ENCODE results near the gene OR51T1.
"Not testable (repeated sequence)": the region's sequence is repeated elsewhere in the genome, so short reads cannot be mapped to it uniquely, and the experiment has no call there.

Gene OR51T1

GRCh38 chr11:4881860-4882500, at the start of gene OR51T1:
Gene OR51T1, plus strand, starts transcription at chr11:4881900. Its CDS starts 0 bp downstream, at chr11:4881900.
- TF ChIP-seq, protein P1, sequence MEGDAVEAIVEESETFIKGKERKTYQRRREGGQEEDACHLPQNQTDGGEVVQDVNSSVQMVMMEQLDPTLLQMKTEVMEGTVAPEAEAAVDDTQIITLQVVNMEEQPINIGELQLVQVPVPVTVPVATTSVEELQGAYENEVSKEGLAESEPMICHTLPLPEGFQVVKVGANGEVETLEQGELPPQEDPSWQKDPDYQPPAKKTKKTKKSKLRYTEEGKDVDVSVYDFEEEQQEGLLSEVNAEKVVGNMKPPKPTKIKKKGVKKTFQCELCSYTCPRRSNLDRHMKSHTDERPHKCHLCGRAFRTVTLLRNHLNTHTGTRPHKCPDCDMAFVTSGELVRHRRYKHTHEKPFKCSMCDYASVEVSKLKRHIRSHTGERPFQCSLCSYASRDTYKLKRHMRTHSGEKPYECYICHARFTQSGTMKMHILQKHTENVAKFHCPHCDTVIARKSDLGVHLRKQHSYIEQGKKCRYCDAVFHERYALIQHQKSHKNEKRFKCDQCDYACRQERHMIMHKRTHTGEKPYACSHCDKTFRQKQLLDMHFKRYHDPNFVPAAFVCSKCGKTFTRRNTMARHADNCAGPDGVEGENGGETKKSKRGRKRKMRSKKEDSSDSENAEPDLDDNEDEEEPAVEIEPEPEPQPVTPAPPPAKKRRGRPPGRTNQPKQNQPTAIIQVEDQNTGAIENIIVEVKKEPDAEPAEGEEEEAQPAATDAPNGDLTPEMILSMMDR (IDR thresholded peaks at IDR 0.05; ENCODE audit: insufficient read depth, low read depth, low read length, missing control alignments), result no peak
- no peak for DNase-seq (ENCODE audit: low read depth)
- H3K4me3 ChIP-seq (ENCODE audit: low read depth, low read length), result no peak within 1 kb of the TSS

- H3K4me3 ChIP-seq (ENCODE audit: low read depth, low read length), result no peak overlapping the region
- no peak for DNase-seq (ENCODE audit: low read depth)
- TF ChIP-seq, protein P1 (IDR thresholded peaks at IDR 0.05; ENCODE audit: insufficient read depth, low read depth, low read length, missing control alignments), result no peak
Measured at GRCh38 chr11:4839851-4840549, 41.7 kb upstream of the OR51T1 start.

DNA sequence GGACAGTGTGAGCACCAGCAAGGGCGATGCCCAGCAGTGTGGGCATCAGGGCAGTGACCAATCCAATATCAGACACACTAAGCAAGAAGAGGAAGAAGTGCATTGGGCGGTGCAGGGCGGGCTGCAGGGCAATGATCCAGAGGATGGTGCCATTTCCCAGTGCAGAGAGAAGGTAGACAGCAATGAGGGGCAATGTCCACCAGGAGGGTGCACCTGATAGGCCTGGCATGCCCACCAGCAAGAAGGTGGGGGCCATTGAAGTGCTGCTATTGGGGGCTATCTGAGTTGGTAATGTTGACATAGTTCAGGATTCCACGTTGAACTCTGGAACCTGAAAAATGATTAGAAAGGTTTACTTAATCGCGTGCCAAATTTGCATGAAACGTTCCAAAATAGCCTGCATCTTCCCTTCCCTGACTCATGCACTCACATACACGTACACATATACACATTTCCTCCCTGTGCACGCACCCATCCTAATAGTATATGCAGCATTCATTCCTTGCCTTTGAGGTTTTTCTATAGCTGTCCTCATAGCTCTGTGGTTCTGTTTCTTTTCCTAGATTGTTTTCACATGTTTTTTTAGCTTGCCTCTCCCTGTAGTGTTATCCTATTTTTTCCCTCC, 32.7 kb upstream of the OR51T1 start, which contains the start of gene OR51S1:
Gene OR51S1 (minus strand): TSS at position 301 of the 625 bp plus-strand sequence. CDS start 0 bp downstream, at position 301.
- DNase-seq (ENCODE audit: low read depth), result no peak
- H3K4me3 ChIP-seq (ENCODE audit: low read depth, low read length), result no peak within 1 kb of the TSS
- TF ChIP-seq, protein P1 (IDR thresholded peaks at IDR 0.05; ENCODE audit: insufficient read depth, low read depth, low read length, missing control alignments), result no peak

GRCh38 chr11:4851033-4851432, 30.7 kb upstream of the OR51T1 start:
- DNase-seq (ENCODE audit: low read depth), result no peak
- H3K4me3 ChIP-seq (ENCODE audit: low read depth, low read length), result no peak overlapping the region
- TF ChIP-seq, protein P1 (IDR thresholded peaks at IDR 0.05; ENCODE audit: insufficient read depth, low read depth, low read length, missing control alignments), result no peak

DNA sequence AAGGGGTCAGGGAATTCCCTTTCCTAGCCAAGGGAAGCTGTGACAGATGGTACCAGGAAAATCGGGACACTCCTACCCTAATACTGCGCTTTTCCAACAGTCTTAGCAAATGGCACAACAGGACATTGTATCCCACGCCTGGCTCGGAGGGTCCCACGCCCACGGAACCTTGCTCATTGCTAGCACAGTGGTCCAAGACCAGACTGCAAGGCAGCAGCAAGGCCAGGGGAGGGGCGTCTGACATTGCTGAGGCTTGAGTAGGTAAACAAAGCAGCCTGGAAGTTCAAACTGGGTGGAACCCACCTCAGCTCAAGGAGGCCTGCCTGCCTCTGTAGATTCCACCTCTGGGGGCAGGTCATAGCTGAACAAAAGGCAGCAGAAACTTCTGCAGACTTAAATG, 27.4 kb upstream of the OR51T1 start:
- DNase-seq (ENCODE audit: low read depth); H3K4me3 ChIP-seq (ENCODE audit: low read depth, low read length): not testable (repeated sequence)

GRCh38 chr11:4862447-4863236, 19.1 kb upstream of the OR51T1 start:
- TF ChIP-seq, protein P1 (IDR thresholded peaks at IDR 0.05; ENCODE audit: insufficient read depth, low read depth, low read length, missing control alignments), result no peak
- no peak for DNase-seq (ENCODE audit: low read depth)
- H3K4me3 ChIP-seq (ENCODE audit: low read depth, low read length), result no peak overlapping the region

GRCh38 chr11:4863876-4864275, 17.8 kb upstream of the OR51T1 start:
- no peak for DNase-seq (ENCODE audit: low read depth)
- TF ChIP-seq, protein P1 (IDR thresholded peaks at IDR 0.05; ENCODE audit: insufficient read depth, low read depth, low read length, missing control alignments), result no peak

More at GRCh38 chr11:4863876-4864275, 17.8 kb upstream of the OR51T1 start:
- H3K4me3 ChIP-seq (ENCODE audit: low read depth, low read length), result no peak overlapping the region

Data from GM12865 (cell line).